Endothelial cell of umbilical vein (primary cell): ENCODE results near the gene ZPR1. TPM values are rescaled to one million over a fixed set of nuclear protein-coding genes. Genes with fewer than 3 reads are reported as not detected.

ENCODE experiments used
- BruUV-seq: library from RNA; stranded (reverse); fragments of 400-500 nt; replicated peaks from 2 replicates; lab custom pipeline; 2021; lab: Mats Ljungman, UMichigan
- CTCF ChIA-PET: fragments of 300-600, 350-600 bp; sonication (Branson Sonifier 250); formaldehyde crosslinking; loops from one replicate; lab custom pipeline; 2021; ENCODE audit warnings: antibody characterized with exemption, inconsistent platforms; lab: Charles Lee
- POLR2A ChIA-PET: fragments of 300-600, 350-600 bp; sonication (Branson Sonifier 250); formaldehyde crosslinking; loops from one replicate; lab custom pipeline; 2021; ENCODE audit warnings: antibody characterized with exemption, inconsistent platforms; lab: Charles Lee
- DNase-seq: peaks from one replicate; pipeline ENCODE4 v3.0.0-alpha.2; 2011; ENCODE audit warnings: low read depth, low spot score
- FAIRE-seq: peaks from 2 replicates; lab custom pipeline; 2011; peaks lifted over from hg19 to GRCh38; lab: Jason Lieb, UNC
- H2AFZ ChIP-seq: 2 replicates; pipeline ENCODE4 v1.6.0; 2012; ENCODE audit warnings: low read depth, low read length, control low read depth, inconsistent platforms
- H3K27ac ChIP-seq: 2 replicates; pipeline ENCODE4 v1.5.1; 2011; ENCODE audit warnings: low read depth, mild to moderate bottlenecking, control low read depth, low read length, moderate library complexity; ENCODE audit not compliant: insufficient read depth
- H3K27me3 ChIP-seq, 2 experiments: 2 replicates each; pipeline versions ENCODE4 v1.6.0 to v1.6.1; 2011; ENCODE audit warnings: low read length in 2 of 2, mixed read lengths in 1 of 2; ENCODE audit not compliant: control insufficient read depth in 2 of 2, insufficient read depth in 2 of 2
- H3K36me3 ChIP-seq, 2 experiments: 2 replicates in 1 of 2; 3 replicates in 1 of 2; pipeline ENCODE4 v1.5.1; 2011; ENCODE audit warnings: low read length in 2 of 2, mild to moderate bottlenecking in 1 of 2, moderate library complexity in 1 of 2; ENCODE audit not compliant: control insufficient read depth in 2 of 2, insufficient read depth in 2 of 2; ENCODE audit errors: extremely low read depth in 1 of 2
- H3K4me1 ChIP-seq: 3 replicates; pipeline ENCODE4 v1.5.1; 2011; ENCODE audit warnings: mild to moderate bottlenecking, low read length; ENCODE audit not compliant: control insufficient read depth, insufficient read depth; ENCODE audit errors: extremely low read depth
- H3K4me2 ChIP-seq: 2 replicates; pipeline ENCODE4 v1.6.1; 2011; ENCODE audit warnings: low read length, control low read depth, mixed read lengths; ENCODE audit not compliant: insufficient read depth
- H3K4me3 ChIP-seq, 3 experiments: fragments of 200-600 bp in 1 of 3; sonication (generic), shearing (Covaris generic) in 1 of 3; replicated peaks in 1 of 3; 2 replicates each; pipeline ENCODE4 v1.5.1; 2011 to 2016; ENCODE audit warnings: control low read depth in 3 of 3, low read length in 3 of 3, mild to moderate bottlenecking in 2 of 3, inconsistent platforms in 1 of 3, low read depth in 1 of 3, moderate library complexity in 1 of 3; ENCODE audit not compliant: insufficient read depth in 1 of 3
- H3K79me2 ChIP-seq: 2 replicates; pipeline ENCODE4 v1.6.0; 2012; ENCODE audit warnings: low read length, inconsistent platforms; ENCODE audit not compliant: control insufficient read depth, insufficient read depth
- H3K9ac ChIP-seq: replicated peaks from 2 replicates; pipeline ENCODE3; 2011; ENCODE audit warnings: low read length, control low read depth; ENCODE audit not compliant: insufficient read depth; ENCODE audit errors: extremely low read depth
- H3K9me1 ChIP-seq: replicated peaks from 3 replicates; pipeline ENCODE4 v1.6.0; 2011; ENCODE audit warnings: mild to moderate bottlenecking, low read length; ENCODE audit not compliant: control insufficient read depth, insufficient read depth; ENCODE audit errors: extremely low read depth
- H3K9me3 ChIP-seq: replicated peaks from 2 replicates; pipeline ENCODE4 v1.5.1; 2012; ENCODE audit warnings: low read length, inconsistent platforms; ENCODE audit not compliant: control insufficient read depth, insufficient read depth
- H4K20me1 ChIP-seq: replicated peaks from 2 replicates; pipeline ENCODE3; 2011; ENCODE audit warnings: mild to moderate bottlenecking, low read length; ENCODE audit not compliant: control insufficient read depth, insufficient read depth; ENCODE audit errors: extremely low read depth
- CTCF ChIP-seq, 2 donors: IDR thresholded peaks; 1 replicate in 1 of 2; 2 replicates in 1 of 2; pipeline ENCODE4 v1.5.1; 2011; ENCODE audit warnings: low read length in 2 of 2, mild to moderate bottlenecking in 2 of 2, moderate library complexity in 2 of 2, control low read depth in 1 of 2, inconsistent platforms in 1 of 2, low read depth in 1 of 2; ENCODE audit not compliant: insufficient read depth in 1 of 2; ENCODE audit errors: extremely low read depth in 1 of 2
- EZH2 ChIP-seq: IDR thresholded peaks from 2 replicates; pipeline ENCODE4 v1.6.1; 2012; ENCODE audit warnings: borderline replicate concordance, low read depth, mild to moderate bottlenecking, moderate library complexity, low read length, inconsistent platforms; ENCODE audit not compliant: severe bottlenecking
- FOS ChIP-seq: IDR thresholded peaks from 2 replicates; pipeline ENCODE4 v1.6.1; 2011; ENCODE audit warnings: mild to moderate bottlenecking, low read length, moderate library complexity, borderline replicate concordance; ENCODE audit not compliant: insufficient read depth
- GATA2 ChIP-seq: IDR thresholded peaks from 2 replicates; pipeline ENCODE4 v1.7.0; 2011; ENCODE audit warnings: low read depth, mild to moderate bottlenecking, moderate library complexity, mixed read lengths, low read length; ENCODE audit not compliant: insufficient read length, insufficient read depth
- JUN ChIP-seq: IDR thresholded peaks from 2 replicates; pipeline ENCODE4 v1.6.1; 2011; ENCODE audit warnings: borderline replicate concordance, low read depth; ENCODE audit not compliant: insufficient read length, insufficient read depth
- MAX ChIP-seq: IDR thresholded peaks from 2 replicates; pipeline ENCODE4 v1.6.1; 2011; ENCODE audit not compliant: insufficient read depth, insufficient read length
- MYC ChIP-seq: IDR thresholded peaks from one replicate; pipeline ENCODE4 v1.6.1; 2011; ENCODE audit warnings: mild to moderate bottlenecking, low read depth, low read length
- POLR2A ChIP-seq: IDR thresholded peaks from 2 replicates; pipeline ENCODE4 v1.6.1; 2012; ENCODE audit warnings: low read depth, mild to moderate bottlenecking, control low read depth, low read length
- POLR2AphosphoS5 ChIP-seq: IDR thresholded peaks from 2 replicates; pipeline ENCODE4 v1.6.1; 2012; ENCODE audit warnings: low read depth, mild to moderate bottlenecking, control low read depth, low read length, moderate library complexity; ENCODE audit not compliant: insufficient read depth
- dilution Hi-C: fragments of 300-500 bp; cut with MboI; formaldehyde crosslinking; loops from one replicate; pipeline ENCODE4 v1.15.0; 2019; ENCODE audit warnings: low sequenced_read_pairs; ENCODE audit not compliant: extremely low pct_ligation_motif_present
- intact Hi-C: fragments of 100-400 bp; cut with micrococcal nuclease; formaldehyde crosslinking; loops from one replicate; pipeline ENCODE4 v1.10.0; 2022
- polyA plus RNA-seq, 4 experiments: library from polyadenylated mRNA; depleted of rRNA in 3 of 4; stranded (reverse) in 3 of 4; unstranded in 1 of 4; fragments of >200 nt; gene quantifications; 2 replicates each; pipeline versions ENCODE4 v1.2.1 to v1.2.3, GENCODE V29; 2011 to 2012; ENCODE audit warnings: missing spikeins in 1 of 4
- total RNA-seq: library from RNA; stranded (reverse); gene quantifications from 2 replicates; pipeline ENCODE4 v1.2.3, GENCODE V29; 2021

ZPR1 gene
- total and polyA plus RNA-seq, 2 donors (not counting 3 experiments of a cell fraction or from before 2014, with no cell fraction given), result 22.6 to 54.5 TPM

- BruUV-seq, result no TSS peak
- Histone ChIP-seq H3K36me3 (no peaks in the 10 kb centered on the region), H2AFZ (no peak overlapping the region), H3K79me2 (no peaks in the 10 kb centered on the region), H3K4me1 (peaks cover 6% of the 10 kb centered on the region), H3K4me2 (no peak overlapping the region), H3K9me1 (no peaks in the 10 kb centered on the region), H4K20me1 (no peaks in the 10 kb centered on the region), H3K9ac (no peak overlapping the region), H3K27ac (no peak overlapping the region), H3K27me3 (no peaks in the 10 kb centered on the region), H3K4me3 (no peak overlapping the region), H3K9me3 (no peaks in the 10 kb centered on the region)
- dilution Hi-C loops (no loop called here), intact Hi-C loops (no loop called here)
- no peak for FAIRE-seq
- ChIA-PET POLR2A (no interaction called here), CTCF (interaction anchor here (1.3 to 5.0 kb wide), 4 partner anchors 10 to 43 kb away, joined by 3 to 272 read pairs (median 12); partner anchors contain the start of genes APOA4 and APOA5)
- no peak for TF ChIP-seq GATA2
- TF ChIP-seq MAX, result no peak
- TF ChIP-seq FOS, result no peak
- no peak for TF ChIP-seq POLR2A
- TF ChIP-seq MYC, result no peak
- TF ChIP-seq CTCF (IDR thresholded peaks at IDR 0.05; ENCODE audit: extremely low read depth in 1 of 2, insufficient read depth in 1 of 2, low read depth in 1 of 2, low read length in 2 of 2), result no peak
- TF ChIP-seq POLR2AphosphoS5, result no peak
- TF ChIP-seq JUN, result no peak
- no peak for TF ChIP-seq EZH2
- no peak for DNase-seq
Observed at GRCh38 chr11:116833816-116834534, 46.2 kb upstream of the ZPR1 start.
